Neural cell (in vitro differentiated cells): ENCODE data around the gene SHB.

Experiments used
- CTCF ChIP-seq: fragments of 450-650 bp; IDR thresholded peaks from 2 replicates; pipeline ENCODE4 v1.5.1; 2014; ENCODE audit warnings: antibody characterized with exemption, mild to moderate bottlenecking, moderate library complexity; ENCODE audit not compliant: poor library complexity, severe bottlenecking
- EP300 ChIP-seq: fragments of 450-650 bp; conservative IDR thresholded peaks from 2 replicates; pipeline ENCODE4 v1.6.1; 2014; ENCODE audit warnings: antibody characterized with exemption, mild to moderate bottlenecking, moderate library complexity; ENCODE audit not compliant: poor library complexity, severe bottlenecking
- TAF1 ChIP-seq: IDR thresholded peaks from 2 replicates; pipeline ENCODE4 v1.6.1; 2012; ENCODE audit warnings: low read depth
- TF ChIP-seq, protein P1 (sequence below): IDR thresholded peaks from 2 replicates; pipeline ENCODE4 v1.6.1; 2012; ENCODE audit warnings: borderline replicate concordance

DNA sequence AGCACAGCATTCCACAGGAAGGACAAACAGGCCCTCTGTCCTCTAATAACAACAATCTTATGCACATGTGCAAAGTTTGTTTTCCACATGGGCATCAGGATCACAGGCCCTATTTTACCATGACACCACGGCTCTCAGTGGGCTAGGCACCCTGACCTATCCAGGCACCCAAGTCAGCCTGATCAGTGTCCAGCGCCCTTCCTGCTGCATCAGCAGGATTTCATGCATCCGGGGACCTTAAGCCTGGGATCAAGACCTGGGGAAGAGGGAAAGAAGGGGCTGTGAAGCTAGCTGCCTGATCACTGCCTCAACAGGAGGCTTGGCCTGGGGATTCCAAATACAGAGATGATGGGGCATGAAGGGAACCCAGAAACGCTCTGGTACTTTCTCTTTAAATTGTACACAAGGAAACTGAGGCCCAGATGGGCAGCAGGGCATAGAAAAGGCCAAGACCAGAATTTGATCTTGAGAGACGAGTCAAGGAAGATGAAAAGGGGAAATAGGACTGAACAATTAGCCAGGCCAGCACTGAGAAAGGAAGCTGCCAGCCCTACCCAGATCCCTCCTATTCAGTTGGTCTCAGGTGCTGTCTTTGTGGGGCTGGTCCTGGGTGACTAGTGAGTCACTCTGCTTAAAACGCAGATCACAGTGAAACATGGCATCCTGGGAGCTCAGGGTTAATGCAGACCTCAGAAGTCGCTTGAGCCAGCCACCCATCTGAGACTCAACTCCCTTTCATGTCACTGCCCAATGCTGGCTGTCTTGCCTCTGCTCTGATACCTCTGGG lies 57.9 kb downstream of the SHB start:
- TF ChIP-seq CTCF (no peak), TAF1 (no peak), EP300 (no peak)
- TF ChIP-seq, protein P1, sequence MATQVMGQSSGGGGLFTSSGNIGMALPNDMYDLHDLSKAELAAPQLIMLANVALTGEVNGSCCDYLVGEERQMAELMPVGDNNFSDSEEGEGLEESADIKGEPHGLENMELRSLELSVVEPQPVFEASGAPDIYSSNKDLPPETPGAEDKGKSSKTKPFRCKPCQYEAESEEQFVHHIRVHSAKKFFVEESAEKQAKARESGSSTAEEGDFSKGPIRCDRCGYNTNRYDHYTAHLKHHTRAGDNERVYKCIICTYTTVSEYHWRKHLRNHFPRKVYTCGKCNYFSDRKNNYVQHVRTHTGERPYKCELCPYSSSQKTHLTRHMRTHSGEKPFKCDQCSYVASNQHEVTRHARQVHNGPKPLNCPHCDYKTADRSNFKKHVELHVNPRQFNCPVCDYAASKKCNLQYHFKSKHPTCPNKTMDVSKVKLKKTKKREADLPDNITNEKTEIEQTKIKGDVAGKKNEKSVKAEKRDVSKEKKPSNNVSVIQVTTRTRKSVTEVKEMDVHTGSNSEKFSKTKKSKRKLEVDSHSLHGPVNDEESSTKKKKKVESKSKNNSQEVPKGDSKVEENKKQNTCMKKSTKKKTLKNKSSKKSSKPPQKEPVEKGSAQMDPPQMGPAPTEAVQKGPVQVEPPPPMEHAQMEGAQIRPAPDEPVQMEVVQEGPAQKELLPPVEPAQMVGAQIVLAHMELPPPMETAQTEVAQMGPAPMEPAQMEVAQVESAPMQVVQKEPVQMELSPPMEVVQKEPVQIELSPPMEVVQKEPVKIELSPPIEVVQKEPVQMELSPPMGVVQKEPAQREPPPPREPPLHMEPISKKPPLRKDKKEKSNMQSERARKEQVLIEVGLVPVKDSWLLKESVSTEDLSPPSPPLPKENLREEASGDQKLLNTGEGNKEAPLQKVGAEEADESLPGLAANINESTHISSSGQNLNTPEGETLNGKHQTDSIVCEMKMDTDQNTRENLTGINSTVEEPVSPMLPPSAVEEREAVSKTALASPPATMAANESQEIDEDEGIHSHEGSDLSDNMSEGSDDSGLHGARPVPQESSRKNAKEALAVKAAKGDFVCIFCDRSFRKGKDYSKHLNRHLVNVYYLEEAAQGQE = no peak
